IMR-90 (cell line): ENCODE results near the gene TTC7B. TPM values are rescaled to one million over a fixed set of nuclear protein-coding genes. Genes with fewer than 3 reads are reported as not detected.

Experiments
- ATAC-seq: fragments of 200-7000 bp; cut with Tn5 transposase; 2 replicates; pipeline ENCODE4 v1.9.1; 2020; ENCODE audit warnings: low read depth, mild to moderate bottlenecking, moderate library complexity
- BruUV-seq: library from RNA; stranded (reverse); fragments of 400-500 nt; replicated peaks from 2 replicates; lab custom pipeline; 2021; lab: Mats Ljungman, UMichigan
- CTCF ChIA-PET: fragments of 300-600 bp; formaldehyde crosslinking; extraction: SDS; loops from one replicate; lab custom pipeline; 2021; ENCODE audit warnings: antibody characterized with exemption; lab: Yijun Ruan, JAX
- POLR2A ChIA-PET: fragments of 300-600 bp; sonication (Branson Sonifier 250); formaldehyde crosslinking; loops from one replicate; lab custom pipeline; 2022; ENCODE audit warnings: antibody characterized with exemption; ENCODE audit not compliant: unreplicated experiment; lab: Charles Lee
- DNase-seq: peaks from one replicate; pipeline ENCODE4 v3.0.0; 2013
- H2AFZ ChIP-seq: replicated peaks from 2 replicates; pipeline ENCODE3; 2013; ENCODE audit warnings: low read length, mild to moderate bottlenecking; ENCODE audit not compliant: poor library complexity
- H2AK5ac ChIP-seq: 2 replicates; pipeline ENCODE4 v1.6.1; 2013; ENCODE audit warnings: low read depth, low read length, inconsistent platforms
- H2AK9ac ChIP-seq: replicated peaks from 2 replicates; pipeline ENCODE3; 2013; ENCODE audit warnings: mild to moderate bottlenecking, low read depth, low read length, moderate library complexity; ENCODE audit not compliant: poor library complexity
- H2BK120ac ChIP-seq: 2 replicates; pipeline ENCODE4 v1.6.1; 2013; ENCODE audit warnings: low read depth, low read length, inconsistent platforms
- H2BK15ac ChIP-seq: 3 replicates; pipeline ENCODE4 v1.6.1; 2013; ENCODE audit warnings: low read depth, low read length, inconsistent platforms
- H2BK20ac ChIP-seq: 2 replicates; pipeline ENCODE4 v1.6.1; 2013; ENCODE audit warnings: low read depth, mild to moderate bottlenecking, inconsistent platforms, low read length, moderate library complexity
- H2BK5ac ChIP-seq: 2 replicates; pipeline ENCODE4 v1.6.1; 2013; ENCODE audit warnings: mild to moderate bottlenecking, low read depth, low read length, inconsistent platforms; ENCODE audit not compliant: poor library complexity, severe bottlenecking
- H3K14ac ChIP-seq: replicated peaks from 2 replicates; pipeline ENCODE4 v1.6.1; 2013; ENCODE audit warnings: low read depth, low read length, inconsistent platforms
- H3K18ac ChIP-seq: 2 replicates; pipeline ENCODE4 v1.6.1; 2013; ENCODE audit warnings: low read depth, low read length, control low read depth
- H3K23ac ChIP-seq: 2 replicates; pipeline ENCODE4 v1.6.1; 2013; ENCODE audit warnings: low read depth, low read length, inconsistent platforms
- H3K27ac ChIP-seq: 2 replicates; pipeline ENCODE4 v1.5.1; 2013; ENCODE audit warnings: mild to moderate bottlenecking, control low read depth, low read length; ENCODE audit not compliant: insufficient read depth
- H3K27me3 ChIP-seq: 2 replicates; pipeline ENCODE4 v1.6.1; 2013; ENCODE audit warnings: low read length; ENCODE audit not compliant: control insufficient read depth, insufficient read depth
- H3K36me3 ChIP-seq: 2 replicates; pipeline ENCODE4 v1.6.1; 2013; ENCODE audit warnings: low read length, mixed read lengths; ENCODE audit not compliant: control insufficient read depth, insufficient read depth
- H3K4ac ChIP-seq: 2 replicates; pipeline ENCODE4 v1.6.1; 2013; ENCODE audit warnings: low read depth, low read length, inconsistent platforms
- H3K4me1 ChIP-seq: 2 replicates; pipeline ENCODE4 v1.6.1; 2013; ENCODE audit warnings: low read length, mixed read lengths; ENCODE audit not compliant: control insufficient read depth, insufficient read depth
- H3K4me2 ChIP-seq: 2 replicates; pipeline ENCODE4 v1.6.1; 2013; ENCODE audit warnings: low read depth, mild to moderate bottlenecking, control low read depth, low read length, moderate library complexity
- H3K4me3 ChIP-seq: 2 replicates; pipeline ENCODE4 v1.5.1; 2013; ENCODE audit warnings: low read depth, mild to moderate bottlenecking, control low read depth, low read length, moderate library complexity; ENCODE audit not compliant: insufficient read depth
- H3K56ac ChIP-seq: 2 replicates; pipeline ENCODE4 v1.6.1; 2013; ENCODE audit warnings: low read length, inconsistent platforms; ENCODE audit not compliant: insufficient read depth; ENCODE audit errors: extremely low read depth
- H3K79me1 ChIP-seq, 2 experiments: 2 replicates each; pipeline ENCODE4 v1.6.1; 2013; ENCODE audit warnings: low read length in 2 of 2, inconsistent platforms in 1 of 2, low read depth in 1 of 2
- H3K9ac ChIP-seq: 2 replicates; pipeline ENCODE4 v1.6.1; 2013; ENCODE audit warnings: low read depth, low read length, control low read depth
- H3K9me1 ChIP-seq: 2 replicates; pipeline ENCODE4 v1.6.1; 2013; ENCODE audit warnings: low read length, inconsistent platforms; ENCODE audit not compliant: insufficient read depth
- H3K9me3 ChIP-seq: 2 replicates; pipeline ENCODE4 v1.6.1; 2013; ENCODE audit warnings: low read length; ENCODE audit not compliant: control insufficient read depth, insufficient read depth
- H4K20me1 ChIP-seq: 2 replicates; pipeline ENCODE4 v1.6.1; 2013; ENCODE audit warnings: low read length, inconsistent platforms; ENCODE audit not compliant: insufficient read depth
- H4K5ac ChIP-seq: 2 replicates; pipeline ENCODE4 v1.6.1; 2013; ENCODE audit warnings: mild to moderate bottlenecking, low read depth, low read length, control low read depth
- H4K8ac ChIP-seq, 2 experiments: 2 replicates each; pipeline ENCODE4 v1.6.1; 2013; ENCODE audit warnings: low read depth in 2 of 2, low read length in 2 of 2, control low read depth in 1 of 2, inconsistent platforms in 1 of 2
- H4K91ac ChIP-seq: 2 replicates; pipeline ENCODE4 v1.6.1; 2013; ENCODE audit warnings: low read depth, low read length, inconsistent platforms; ENCODE audit not compliant: insufficient read depth
- BHLHE40 ChIP-seq: fragments of 150-350 bp; IDR thresholded peaks from 2 replicates; pipeline ENCODE4 v1.6.1; 2016; ENCODE audit warnings: mild to moderate bottlenecking, low read depth, low read length
- CEBPB ChIP-seq: IDR thresholded peaks from 2 replicates; pipeline ENCODE4 v1.6.1; 2012; ENCODE audit warnings: low read depth, low read length, improper control_type of control experiment
- MAFK ChIP-seq: IDR thresholded peaks from 2 replicates; pipeline ENCODE4 v1.6.1; 2012; ENCODE audit warnings: low read depth, low read length, improper control_type of control experiment
- MAZ ChIP-seq: IDR thresholded peaks from 2 replicates; pipeline ENCODE4 v1.6.1; 2012; ENCODE audit warnings: low read depth, mild to moderate bottlenecking, low read length, improper control_type of control experiment, moderate library complexity, borderline replicate concordance
- NFE2L2 ChIP-seq: fragments of 150-350 bp; IDR thresholded peaks from 2 replicates; pipeline ENCODE4 v1.6.1; 2016; ENCODE audit warnings: low read depth, mild to moderate bottlenecking, low read length
- POLR2A ChIP-seq: IDR thresholded peaks from 2 replicates; pipeline ENCODE4 v1.6.1; 2012; ENCODE audit warnings: mild to moderate bottlenecking, low read depth, low read length
- RAD21 ChIP-seq: IDR thresholded peaks from 2 replicates; pipeline ENCODE4 v1.6.1; 2012; ENCODE audit warnings: low read length, improper control_type of control experiment
- RFX5 ChIP-seq: IDR thresholded peaks from 2 replicates; pipeline ENCODE4 v1.8.0; 2012; ENCODE audit warnings: low read depth, mild to moderate bottlenecking, low read length, moderate library complexity
- WGBS, 2 experiments: methylation state at CpG; one replicate each; pipeline versions ENCODE4 v1.1.5 to v1.1.7; 2013; ENCODE audit warnings: missing lambda C conversion rate in 2 of 2; ENCODE audit not compliant: insufficient read length in 1 of 2; ENCODE audit errors: extremely low coverage in 2 of 2; 5-methylcytosine and 5-hydroxymethylcytosine counted together
- dilution Hi-C: fragments of 300-500 bp; cut with HindIII; formaldehyde crosslinking; loops from one replicate; pipeline ENCODE4 v1.14.3; 2018; ENCODE audit warnings: low sequenced_read_pairs; ENCODE audit not compliant: unreplicated experiment
- in situ Hi-C: fragments of 300-500 bp; cut with MboI; formaldehyde crosslinking; loops from 3 replicates; pipeline ENCODE4 v1.14.3; 2019; ENCODE audit warnings: low sequenced_read_pairs, inconsistent platforms, mixed read lengths
- intact Hi-C: fragments of 100-400 bp; cut with micrococcal nuclease; formaldehyde crosslinking; loops from 2 replicates; pipeline ENCODE4 v1.10.0; 2022
- polyA plus RNA-seq, 3 experiments: library from polyadenylated mRNA; depleted of rRNA; stranded (reverse); fragments of >200 nt; gene quantifications; 2 replicates each; pipeline ENCODE4 v1.2.3, GENCODE V29; 2012; ENCODE audit warnings: low replicate concordance in 1 of 3
- total RNA-seq: library from RNA; depleted of rRNA; stranded (reverse); fragments of >200 nt; gene quantifications from 2 replicates; pipeline ENCODE4 v1.2.3, GENCODE V29; 2012
- TF ChIP-seq, protein P1 (sequence below): conservative IDR thresholded peaks from 2 replicates; pipeline ENCODE4 v1.5.1; 2012; ENCODE audit warnings: mild to moderate bottlenecking, low read depth, low read length, improper control_type of control experiment
- TF ChIP-seq, protein P2 (sequence below): fragments of 150-350 bp; IDR thresholded peaks from 2 replicates; pipeline ENCODE4 v1.6.1; 2016; ENCODE audit warnings: low read depth, mild to moderate bottlenecking, low read length, moderate library complexity, borderline replicate concordance

TTC7B gene
- total and polyA plus RNA-seq, 2 of the 4 experiments (the other 2 are of a cell fraction): 18.1 to 35.3 TPM

DNA sequence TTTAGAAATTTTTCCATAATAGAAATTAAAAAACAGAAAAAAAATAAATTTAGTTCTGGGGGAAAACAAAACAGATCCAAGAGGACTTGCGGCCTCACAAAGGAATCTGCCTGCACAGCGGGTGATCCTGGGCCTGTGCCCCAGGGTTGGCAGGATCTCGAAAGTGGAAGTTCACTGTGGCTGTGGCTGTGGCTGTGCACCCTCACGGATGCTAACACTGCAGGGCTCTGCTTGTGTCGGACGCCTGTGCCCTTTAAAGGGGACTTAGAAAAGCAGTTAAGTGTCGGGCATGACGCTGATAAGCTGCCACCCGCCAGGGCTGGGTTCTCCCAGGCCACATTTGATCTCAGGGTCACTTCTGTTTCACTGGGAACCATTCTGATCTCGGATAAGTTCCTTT, 209.1 kb downstream of the TTC7B start:
- CTCF ChIA-PET: no interaction called here

More for the DNA sequence above, 209.1 kb downstream of the TTC7B start:
- H3K79me1 ChIP-seq: no peaks in the 10 kb centered on the region
- H4K8ac ChIP-seq: no peak overlapping the region
- no peaks in the 10 kb centered on the region for H3K9me3 ChIP-seq
- dilution Hi-C loops (no loop called here), intact Hi-C loops (no loop called here), in situ Hi-C loops (no loop called here)
- TF ChIP-seq BHLHE40: no peak
- no peak for TF ChIP-seq CEBPB
- TF ChIP-seq RFX5: no peak
- TF ChIP-seq, protein P1, sequence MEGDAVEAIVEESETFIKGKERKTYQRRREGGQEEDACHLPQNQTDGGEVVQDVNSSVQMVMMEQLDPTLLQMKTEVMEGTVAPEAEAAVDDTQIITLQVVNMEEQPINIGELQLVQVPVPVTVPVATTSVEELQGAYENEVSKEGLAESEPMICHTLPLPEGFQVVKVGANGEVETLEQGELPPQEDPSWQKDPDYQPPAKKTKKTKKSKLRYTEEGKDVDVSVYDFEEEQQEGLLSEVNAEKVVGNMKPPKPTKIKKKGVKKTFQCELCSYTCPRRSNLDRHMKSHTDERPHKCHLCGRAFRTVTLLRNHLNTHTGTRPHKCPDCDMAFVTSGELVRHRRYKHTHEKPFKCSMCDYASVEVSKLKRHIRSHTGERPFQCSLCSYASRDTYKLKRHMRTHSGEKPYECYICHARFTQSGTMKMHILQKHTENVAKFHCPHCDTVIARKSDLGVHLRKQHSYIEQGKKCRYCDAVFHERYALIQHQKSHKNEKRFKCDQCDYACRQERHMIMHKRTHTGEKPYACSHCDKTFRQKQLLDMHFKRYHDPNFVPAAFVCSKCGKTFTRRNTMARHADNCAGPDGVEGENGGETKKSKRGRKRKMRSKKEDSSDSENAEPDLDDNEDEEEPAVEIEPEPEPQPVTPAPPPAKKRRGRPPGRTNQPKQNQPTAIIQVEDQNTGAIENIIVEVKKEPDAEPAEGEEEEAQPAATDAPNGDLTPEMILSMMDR: no peak
- TF ChIP-seq NFE2L2: no peak
- TF ChIP-seq RAD21: no peak
- TF ChIP-seq POLR2A: no peak
- TF ChIP-seq, protein P2, sequence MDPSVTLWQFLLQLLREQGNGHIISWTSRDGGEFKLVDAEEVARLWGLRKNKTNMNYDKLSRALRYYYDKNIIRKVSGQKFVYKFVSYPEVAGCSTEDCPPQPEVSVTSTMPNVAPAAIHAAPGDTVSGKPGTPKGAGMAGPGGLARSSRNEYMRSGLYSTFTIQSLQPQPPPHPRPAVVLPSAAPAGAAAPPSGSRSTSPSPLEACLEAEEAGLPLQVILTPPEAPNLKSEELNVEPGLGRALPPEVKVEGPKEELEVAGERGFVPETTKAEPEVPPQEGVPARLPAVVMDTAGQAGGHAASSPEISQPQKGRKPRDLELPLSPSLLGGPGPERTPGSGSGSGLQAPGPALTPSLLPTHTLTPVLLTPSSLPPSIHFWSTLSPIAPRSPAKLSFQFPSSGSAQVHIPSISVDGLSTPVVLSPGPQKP: no peak
- no peak for TF ChIP-seq MAFK
- no peak for TF ChIP-seq MAZ
- no peaks in the 10 kb centered on the region for H4K20me1 ChIP-seq
- H4K5ac ChIP-seq: no peak overlapping the region
- no peak overlapping the region for H3K4ac ChIP-seq
- H3K56ac ChIP-seq: no peak overlapping the region
- H2BK5ac ChIP-seq: no peak overlapping the region
- no peak overlapping the region for H3K18ac ChIP-seq
- H2AFZ ChIP-seq: no peak overlapping the region
- no peak overlapping the region for H2BK15ac ChIP-seq
- H2AK5ac ChIP-seq: no peak overlapping the region
- H3K4me3 ChIP-seq: no peak overlapping the region
- H3K9ac ChIP-seq: no peak overlapping the region
- no peak overlapping the region for H2BK120ac ChIP-seq
- no peak overlapping the region for H2BK20ac ChIP-seq
- no peak for ATAC-seq
- no peak overlapping the region for H3K27ac ChIP-seq
- WGBS, 2 experiments: 91% methylated on average over 10 of the region's 10 CpGs; no CpG with 5 or more reads in 1 of the 2 experiments
- H2AK9ac ChIP-seq: no peak overlapping the region
- no peak overlapping the region for H3K4me2 ChIP-seq
- H3K23ac ChIP-seq: no peak overlapping the region
- no peaks in the 10 kb centered on the region for H3K27me3 ChIP-seq
- no peak overlapping the region for H3K14ac ChIP-seq
- no peak for DNase-seq
- no TSS peak for BruUV-seq
- H3K4me1 ChIP-seq: peaks cover 5% of the 10 kb centered on the region; the same call in 1 of the 2 replicates
- H3K9me1 ChIP-seq: peaks cover 6% of the 10 kb centered on the region; the same call in 1 of the 2 replicates
- POLR2A ChIA-PET: no interaction called here
- no peak overlapping the region for H4K91ac ChIP-seq
- peaks cover 2% of the 10 kb centered on the region; the same call in 1 of the 2 replicates for H3K36me3 ChIP-seq
